Stimulated activated naive CD8-positive, alpha-beta T cell treated with anti-CD3 and anti-CD28 coated beads, Interleukin-15, amount 100 ng/mL, for 72 hours (primary cell): Measurements from ENCODE around the gene AGRN.
"Not testable (repeated sequence)": the region's sequence is repeated elsewhere in the genome, so short reads cannot be mapped to it uniquely, and the experiment has no call there.

Experiments
- ATAC-seq: fragments of 150-1000 bp; cut with Tn5 transposase; 2 replicates; pipeline ENCODE4 v1.10.0; 2021; ENCODE audit warnings: mild to moderate bottlenecking, moderate library complexity
- DNase-seq, 2 donors: peaks; one replicate each; pipeline ENCODE4 v3.0.0; 2021 to 2022
- H3K27ac Mint-ChIP-seq, 2 donors: one replicate each; pipeline ENCODE4 v1.8.0; 2022; ENCODE audit warnings: mild to moderate bottlenecking in 2 of 2, mixed read lengths in 2 of 2, moderate library complexity in 2 of 2
- H3K27me3 Mint-ChIP-seq: one replicate; pipeline ENCODE4 v1.8.0; 2022; ENCODE audit warnings: mixed read lengths
- H3K4me1 Mint-ChIP-seq: one replicate; pipeline ENCODE4 v1.8.0; 2022; ENCODE audit warnings: mild to moderate bottlenecking, mixed read lengths
- H3K4me3 Mint-ChIP-seq, 2 donors: one replicate each; pipeline ENCODE4 v1.8.0; 2022; ENCODE audit warnings: mild to moderate bottlenecking in 2 of 2, mixed read lengths in 2 of 2, moderate library complexity in 1 of 2
- H3K9me3 Mint-ChIP-seq, 2 donors: one replicate each; pipeline ENCODE4 v1.8.0; 2022; ENCODE audit warnings: mixed read lengths in 2 of 2

AGRN gene

DNA sequence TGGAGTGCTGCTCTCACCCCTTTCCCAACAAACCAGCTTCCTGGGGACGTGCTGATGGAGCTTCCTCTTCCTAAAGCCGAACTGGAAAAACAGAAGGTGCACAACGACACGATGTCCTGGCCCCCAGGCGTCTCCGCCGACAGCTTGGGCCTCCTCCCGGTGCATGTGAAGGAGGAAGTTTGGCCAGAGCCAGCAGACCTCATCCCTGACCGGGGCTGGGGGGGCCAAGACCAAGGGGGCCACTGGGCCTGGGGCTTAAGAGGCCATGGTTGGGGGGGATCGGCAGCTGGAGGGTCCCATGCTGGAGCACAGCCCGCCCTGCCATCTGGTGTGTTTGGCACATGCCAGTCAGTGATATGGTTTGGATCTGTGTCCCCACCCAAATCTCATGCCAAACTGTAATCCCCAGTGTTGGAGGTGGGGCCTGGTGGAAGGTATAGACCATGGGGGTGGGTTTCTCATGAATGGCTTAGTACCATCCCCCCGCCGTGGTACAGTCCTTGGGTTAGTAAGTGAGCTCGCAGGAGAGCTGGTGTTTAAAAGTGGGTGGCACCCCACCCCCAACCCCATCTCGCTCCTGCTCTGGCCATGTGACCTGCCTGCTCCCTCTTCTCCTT, 26.4 kb upstream of the AGRN start:
- H3K4me1 Mint-ChIP-seq: peaks cover 54% of the 10 kb centered on the region
- H3K9me3 Mint-ChIP-seq: peaks cover 13 to 26% of the 10 kb centered on the region in 2 donors
- H3K27me3 Mint-ChIP-seq: peaks cover 56% of the 10 kb centered on the region
- H3K27ac Mint-ChIP-seq: no peak overlapping the region
- no peak overlapping the region for H3K4me3 Mint-ChIP-seq
- no peak for DNase-seq
- no peak for ATAC-seq

DNA sequence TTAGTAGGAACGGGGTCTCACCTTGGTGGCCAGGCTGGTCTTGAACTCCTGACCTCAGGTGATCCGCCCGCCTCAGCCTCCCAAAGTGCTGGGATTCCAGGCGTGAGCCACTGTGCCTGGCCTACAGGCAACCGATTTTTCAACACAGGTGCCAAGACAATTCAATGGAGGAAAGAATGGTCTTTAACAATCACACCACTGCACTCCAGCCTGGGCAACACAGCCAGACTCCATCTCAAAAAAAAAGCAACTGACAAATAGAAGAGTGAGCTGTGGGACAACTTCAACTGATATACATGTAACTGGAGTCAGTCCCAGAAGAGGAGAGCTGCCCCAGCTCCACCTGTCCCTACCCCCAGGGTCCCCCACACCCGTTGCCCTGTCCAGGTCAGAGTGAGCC, 25.4 kb upstream of the AGRN start:
- not testable (repeated sequence) for ATAC-seq, DNase-seq, H3K4me3 Mint-ChIP-seq, H3K27ac Mint-ChIP-seq
- peaks cover 5 to 18% of the 10 kb centered on the region in 2 donors for H3K9me3 Mint-ChIP-seq
- H3K27me3 Mint-ChIP-seq: peaks cover 49% of the 10 kb centered on the region
- H3K4me1 Mint-ChIP-seq: peaks cover 52% of the 10 kb centered on the region

DNA sequence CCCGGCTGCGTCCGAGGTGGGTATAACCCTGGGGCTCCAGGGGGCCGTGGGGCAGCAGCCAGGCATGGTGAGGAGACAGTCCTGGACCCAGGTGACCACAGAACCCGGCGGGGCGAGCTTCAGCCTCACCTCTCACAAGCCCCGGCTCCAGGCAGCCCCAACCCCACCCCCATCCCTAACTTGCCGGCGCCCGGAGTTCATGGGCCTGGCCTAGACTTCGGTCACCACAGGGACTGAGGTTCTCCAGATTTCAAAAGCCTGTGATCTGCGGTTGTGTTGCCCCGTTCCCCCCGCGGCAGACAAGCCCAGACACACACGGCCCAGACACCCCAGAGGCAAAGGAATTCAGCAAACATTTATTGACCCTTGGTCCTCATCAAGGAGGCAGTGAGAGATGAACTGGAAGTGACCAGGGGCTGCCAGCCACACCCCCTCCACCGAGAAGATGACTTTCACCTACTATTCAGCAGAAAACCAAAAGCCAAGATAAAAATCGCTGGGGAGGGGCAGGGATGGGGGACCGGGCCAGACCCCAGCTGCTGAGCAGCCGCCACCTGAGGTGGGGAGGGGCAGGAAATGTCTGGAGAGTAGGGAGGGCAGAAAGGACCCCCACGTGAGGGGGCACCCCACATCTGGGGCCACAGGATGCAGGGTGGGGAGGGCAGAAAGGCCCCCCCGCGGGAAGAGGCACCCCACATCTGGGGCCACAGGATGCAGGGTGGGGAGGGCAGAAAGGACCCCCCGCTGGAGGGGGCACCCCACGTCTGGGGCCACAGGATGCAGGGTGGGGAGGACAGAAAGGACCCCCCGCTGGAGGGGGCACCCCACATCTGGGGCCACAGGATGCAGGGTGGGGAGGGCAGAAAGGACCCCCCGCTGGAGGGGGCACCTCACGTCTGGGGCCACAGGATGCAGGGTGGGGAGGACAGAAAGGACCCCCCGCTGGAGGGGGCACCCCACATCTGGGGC, 24.0 kb upstream of the AGRN start:
- DNase-seq (peak in 1 of 2 donors; percentile 23), ATAC-seq (no peak)
- Mint-ChIP-seq H3K4me3 (peak overlapping the region in 1 of 2 donors; percentile 47), H3K27ac (peak overlapping the region in 1 of 2 donors; percentile 47), H3K9me3 (peaks cover 5 to 18% of the 10 kb centered on the region in 2 donors), H3K4me1 (peaks cover 56% of the 10 kb centered on the region), H3K27me3 (peaks cover 51% of the 10 kb centered on the region)

DNA sequence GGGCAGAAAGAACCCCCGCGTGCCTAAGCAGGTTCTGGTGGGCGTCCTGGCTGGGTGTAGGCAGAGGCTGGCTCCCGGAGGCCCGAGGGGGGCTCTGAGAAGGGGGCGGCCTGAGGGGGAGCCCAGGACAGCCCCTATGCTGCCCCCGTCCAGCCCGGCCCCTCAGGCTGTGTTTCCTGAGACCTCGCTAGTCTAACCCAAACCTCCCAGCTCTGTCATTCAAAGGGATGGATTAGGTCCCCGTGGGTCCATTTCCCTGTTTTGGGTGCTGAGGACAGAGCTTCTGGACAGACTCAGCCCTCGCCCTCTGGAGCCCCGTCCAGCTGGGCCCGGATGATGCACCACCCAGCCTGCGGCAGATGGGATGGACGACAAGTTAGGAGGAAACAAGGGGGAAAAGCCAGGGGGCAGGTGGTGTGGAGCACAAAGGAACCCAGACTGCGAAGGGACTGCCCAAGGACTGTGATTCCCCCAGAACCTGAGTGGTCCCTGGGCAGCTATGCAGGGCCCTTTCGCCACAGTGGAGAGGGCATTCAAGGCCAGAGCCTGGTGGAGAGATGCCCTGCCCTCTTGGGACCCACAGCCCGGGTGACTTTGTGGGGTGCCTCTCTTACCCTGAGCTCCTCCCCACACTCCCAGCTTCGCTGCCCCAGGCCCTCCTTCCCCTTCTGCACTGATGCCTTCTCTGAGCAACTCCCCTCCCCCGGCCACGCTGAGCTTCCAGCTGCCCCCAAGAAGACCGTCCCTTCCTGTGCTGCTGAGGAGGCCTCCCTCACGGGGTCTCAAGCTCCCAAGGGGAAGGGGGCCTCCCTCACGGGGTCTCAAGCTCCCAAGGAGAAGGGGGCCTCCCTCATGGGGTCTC, 22.8 kb upstream of the AGRN start:
- no peak overlapping the region for H3K27ac Mint-ChIP-seq

DNA sequence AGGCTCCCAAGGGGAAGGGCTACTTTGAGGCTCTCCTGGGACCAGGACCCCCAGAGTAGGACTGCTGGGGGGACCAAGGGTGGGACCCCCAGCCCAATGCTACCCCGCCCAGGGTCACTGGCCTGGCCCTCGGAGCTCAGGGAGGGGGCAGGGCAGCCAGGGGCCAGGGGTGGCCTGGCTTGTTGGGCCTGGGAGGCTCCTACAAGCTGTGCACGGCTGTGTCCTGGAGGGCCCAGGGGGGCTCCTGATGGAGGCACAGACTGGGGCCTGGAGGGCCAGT, 22.3 kb upstream of the AGRN start:
- ATAC-seq (no peak), DNase-seq (peak in 1 of 2 donors; percentile 10)
- Mint-ChIP-seq H3K27me3 (peaks cover 66% of the 10 kb centered on the region), H3K4me1 (peaks cover 48% of the 10 kb centered on the region), H3K9me3 (peaks cover 0 to 7% of the 10 kb centered on the region in 2 donors), H3K4me3 (peak overlapping the region in 1 of 2 donors; percentile 46), H3K27ac (no peak overlapping the region)

More for the DNA sequence above, 22.8 kb upstream of the AGRN start:
- Mint-ChIP-seq H3K27me3 (peaks cover 60% of the 10 kb centered on the region), H3K4me1 (peaks cover 53% of the 10 kb centered on the region), H3K9me3 (peaks cover 1 to 13% of the 10 kb centered on the region in 2 donors), H3K4me3 (peak overlapping the region in 1 of 2 donors; percentile 46)
- DNase-seq (peak in 1 of 2 donors; percentile 12), ATAC-seq (no peak)

DNA sequence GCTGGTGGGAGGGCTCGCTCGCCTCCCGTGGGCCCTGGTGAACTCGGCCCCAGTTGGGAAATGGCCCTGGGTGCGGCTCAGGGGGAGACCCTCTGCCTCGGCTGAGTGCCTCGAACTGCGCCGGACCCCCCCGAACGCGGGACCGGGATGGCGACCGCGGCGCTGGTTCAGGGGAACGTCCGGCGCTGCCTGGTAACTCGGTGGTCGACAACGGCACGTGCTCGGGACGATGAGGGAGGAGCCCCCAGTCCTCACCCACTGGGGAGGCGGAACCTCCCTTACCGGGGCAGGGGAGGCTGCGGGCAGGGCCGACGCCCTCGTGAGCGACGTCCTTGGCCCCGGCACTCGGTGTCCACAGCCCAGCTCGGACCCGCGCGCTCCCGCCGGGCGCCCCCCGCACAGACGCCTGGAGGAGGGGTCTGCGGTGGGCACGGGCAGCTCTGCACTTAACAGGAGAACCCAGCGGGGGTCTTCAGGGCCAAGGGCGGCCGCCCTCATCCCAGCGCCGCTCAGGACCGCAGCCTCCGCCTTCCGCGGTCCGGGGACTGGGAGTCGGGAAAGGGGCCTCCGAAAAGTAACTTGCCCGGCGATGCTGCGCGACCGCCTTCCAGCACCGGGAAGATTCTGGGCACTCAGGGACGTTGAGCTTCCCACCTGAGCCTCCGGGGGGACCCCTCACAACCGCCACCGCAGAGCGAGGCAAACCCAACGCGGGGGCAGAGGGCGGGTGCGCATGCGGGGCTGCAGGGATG, 21.8 kb upstream of the AGRN start:
- no peak overlapping the region for H3K27ac Mint-ChIP-seq
- peak in 1 of 2 donors; percentile 13 for DNase-seq
- H3K9me3 Mint-ChIP-seq: peaks cover 0 to 2% of the 10 kb centered on the region in 2 donors
- ATAC-seq: no peak
- peak overlapping the region; percentile 39 to 51 for H3K4me3 Mint-ChIP-seq
- peaks cover 44% of the 10 kb centered on the region for H3K4me1 Mint-ChIP-seq
- peaks cover 71% of the 10 kb centered on the region for H3K27me3 Mint-ChIP-seq

DNA sequence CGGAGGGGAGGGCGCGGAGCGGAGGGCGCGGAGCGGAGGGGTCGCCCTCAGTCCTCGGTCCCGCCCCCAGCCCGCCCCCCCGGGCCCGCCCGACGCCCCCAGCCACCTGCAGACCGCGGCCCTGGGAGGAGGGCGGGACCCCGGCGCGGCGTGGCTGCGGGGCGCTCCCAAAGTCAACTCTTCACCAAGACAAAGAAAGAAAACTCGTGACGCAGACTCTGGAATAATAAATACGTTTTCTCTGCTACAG, 21.2 kb upstream of the AGRN start:
- Mint-ChIP-seq H3K4me1 (peaks cover 44% of the 10 kb centered on the region), H3K27ac (no peak overlapping the region), H3K9me3 (no peaks in the 10 kb centered on the region), H3K27me3 (peaks cover 76% of the 10 kb centered on the region), H3K4me3 (peak overlapping the region in 1 of 2 donors; percentile 58)
- DNase-seq (no peak), ATAC-seq (no peak)

DNA sequence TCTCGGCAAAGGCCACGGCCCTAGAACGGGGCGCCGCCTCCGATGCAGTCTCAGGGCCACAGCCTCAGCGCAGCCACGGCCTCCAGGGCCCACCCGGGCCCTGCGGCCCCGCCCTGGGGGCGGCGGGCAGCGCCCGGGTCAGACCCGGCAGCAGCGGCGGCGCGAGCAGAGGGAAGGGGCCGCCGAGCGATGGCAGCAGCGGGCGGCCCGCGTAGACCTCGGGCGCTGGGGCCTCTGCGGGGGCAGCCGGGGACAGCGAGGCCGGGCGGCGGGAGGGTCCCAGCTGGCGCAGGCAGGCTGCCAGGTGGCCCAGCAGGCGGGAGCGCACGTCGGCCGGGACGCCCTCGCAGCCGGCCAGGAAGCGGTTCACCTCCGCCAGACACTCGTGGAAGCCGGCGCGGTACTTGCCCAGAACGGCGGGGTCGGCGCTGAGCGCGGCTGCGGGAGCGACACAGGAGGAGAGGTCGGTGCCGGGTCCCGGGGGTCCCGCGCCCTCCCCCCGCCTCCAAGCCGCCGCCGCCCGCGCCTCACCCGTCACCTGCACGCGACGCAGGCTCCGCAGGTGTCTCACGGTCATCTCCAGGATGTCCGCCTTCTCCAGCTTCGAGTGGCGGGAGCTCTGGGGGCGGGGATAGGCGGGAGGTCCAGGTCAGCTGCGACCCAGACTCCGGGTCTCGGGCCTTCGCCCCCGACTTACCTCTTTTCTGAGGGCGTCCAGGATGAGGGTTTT, 20.8 kb upstream of the AGRN start:
- peak in 1 of 2 donors; percentile 34 for DNase-seq
- no peak overlapping the region for H3K27ac Mint-ChIP-seq
- ATAC-seq: peak; percentile 14
- no peaks in the 10 kb centered on the region for H3K9me3 Mint-ChIP-seq
- peaks cover 81% of the 10 kb centered on the region for H3K27me3 Mint-ChIP-seq
- peak overlapping the region; percentile 57 to 58 for H3K4me3 Mint-ChIP-seq
- H3K4me1 Mint-ChIP-seq: peaks cover 45% of the 10 kb centered on the region

DNA sequence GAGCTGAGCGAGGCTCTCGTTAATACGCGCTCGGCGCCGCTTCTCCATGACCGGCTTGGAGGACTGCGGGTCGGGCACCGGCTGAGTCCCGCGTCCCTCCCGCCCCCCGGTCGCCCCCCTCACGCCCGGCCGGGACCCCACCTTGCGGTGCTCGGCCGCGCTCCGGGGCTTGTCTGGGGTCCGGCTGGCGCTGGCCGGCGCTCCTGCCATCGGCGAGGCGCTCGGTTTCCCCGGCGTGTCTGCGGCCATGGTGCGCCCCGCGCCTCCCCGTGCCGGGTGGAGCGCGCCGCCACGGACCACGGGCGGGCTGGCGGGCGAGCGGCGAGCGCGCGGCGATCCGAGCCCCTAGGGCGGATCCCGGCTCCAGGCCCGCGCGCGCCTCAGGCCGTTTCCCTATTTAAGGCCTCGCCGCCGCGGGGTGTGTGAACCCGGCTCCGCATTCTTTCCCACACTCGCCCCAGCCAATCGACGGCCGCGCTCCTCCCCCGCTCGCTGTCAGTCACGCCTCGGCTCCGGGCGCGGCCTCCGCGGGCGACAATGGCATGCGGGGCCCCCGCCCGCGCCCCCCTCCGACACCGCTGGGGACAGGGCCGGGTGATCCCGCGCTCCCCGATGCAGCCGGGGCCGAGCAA, 20.1 kb upstream of the AGRN start, which contains the start of gene HES4:
Gene HES4, minus strand, starts transcription at position 373 of the 632 bp plus-strand sequence. Its CDS starts 124 bp downstream, at position 249.
- peaks cover 83% of the 10 kb centered on the region for H3K27me3 Mint-ChIP-seq
- peak within 1 kb of the TSS in 1 of 2 donors; percentile 80 for H3K27ac Mint-ChIP-seq
- ATAC-seq (peak; percentile 61), DNase-seq (peak; percentile 56 to 67)
- peaks cover 48% of the 10 kb centered on the region for H3K4me1 Mint-ChIP-seq
- peak within 1 kb of the TSS; percentile 79 to 80 for H3K4me3 Mint-ChIP-seq
- no peaks in the 10 kb centered on the region for H3K9me3 Mint-ChIP-seq

DNA sequence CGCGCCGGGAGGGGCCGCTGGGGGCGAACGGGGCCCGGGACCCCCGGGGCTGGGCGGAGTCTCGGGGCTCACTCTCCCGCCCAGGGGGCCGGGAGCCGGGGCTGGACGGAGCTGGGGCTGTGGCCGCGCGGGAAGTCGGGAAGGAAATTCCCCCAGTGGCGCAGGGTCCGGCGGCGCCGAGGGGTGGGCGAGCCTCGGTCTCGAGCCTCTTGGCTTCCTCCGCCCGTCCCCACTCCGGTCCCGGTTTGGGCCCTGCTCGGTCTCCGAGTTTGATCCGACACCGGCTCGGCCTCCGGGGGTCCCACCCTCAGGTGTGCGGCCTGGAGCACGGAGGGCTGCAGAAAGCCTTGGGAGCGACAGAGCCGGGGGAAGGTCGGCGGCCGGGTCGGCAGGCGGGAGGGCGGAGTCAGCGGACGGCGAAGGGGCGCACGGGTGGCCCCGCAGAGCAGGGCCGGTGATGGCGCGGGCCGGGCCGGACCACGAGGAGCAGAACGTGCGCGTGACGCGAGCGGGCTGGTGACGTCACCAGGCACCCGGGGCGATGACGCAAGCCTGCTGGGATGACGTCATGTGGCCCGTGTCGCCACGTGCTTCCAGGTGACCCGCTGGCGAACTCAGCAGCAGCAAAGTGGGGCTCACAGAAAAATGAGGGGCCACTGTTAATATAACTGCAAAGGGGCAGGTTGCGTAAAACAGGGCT, 19.4 kb upstream of the AGRN start:
- H3K27ac Mint-ChIP-seq: peak overlapping the region in 1 of 2 donors; percentile 80
- ATAC-seq (peak; percentile 25), DNase-seq (peak; percentile 58 to 78)
- no peaks in the 10 kb centered on the region for H3K9me3 Mint-ChIP-seq
- peaks cover 52% of the 10 kb centered on the region for H3K4me1 Mint-ChIP-seq
- peaks cover 83% of the 10 kb centered on the region for H3K27me3 Mint-ChIP-seq
- peak overlapping the region; percentile 79 to 80 for H3K4me3 Mint-ChIP-seq

DNA sequence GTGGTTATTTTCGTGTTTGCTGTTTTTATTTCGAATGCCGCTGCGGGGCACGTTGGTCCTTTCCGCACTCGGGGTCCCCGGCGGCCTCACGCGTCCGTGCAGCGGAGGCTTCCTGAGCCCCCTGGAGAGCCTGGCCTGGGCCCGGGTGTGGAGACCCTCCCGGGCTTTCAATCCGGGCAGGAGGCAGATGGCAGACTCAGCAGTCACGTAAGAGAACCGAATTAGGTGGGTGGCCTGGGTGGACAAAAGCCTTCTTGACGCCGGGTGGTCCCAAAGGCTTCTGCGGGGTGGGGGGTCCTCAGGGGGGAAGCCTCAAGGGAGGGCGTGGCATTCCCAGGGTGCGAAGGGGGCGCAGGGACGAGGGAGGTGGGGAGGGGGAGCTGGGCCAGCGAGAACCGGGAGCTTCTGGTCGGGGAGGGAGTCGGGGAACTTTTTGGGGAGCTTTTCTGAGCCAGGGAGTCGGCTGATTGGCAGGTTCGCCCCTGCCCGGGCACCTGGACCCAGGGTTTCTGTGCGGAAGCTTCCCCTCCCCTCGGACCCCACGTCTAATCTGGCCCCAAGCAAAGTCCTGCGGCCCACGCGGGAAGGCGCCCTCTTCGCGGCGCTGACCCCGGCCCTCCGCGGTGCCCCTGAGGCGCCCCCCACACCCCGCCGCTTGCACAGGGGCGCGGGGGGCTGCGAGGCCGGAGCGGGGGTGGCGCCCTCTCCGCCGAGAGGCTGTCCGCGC, 18.7 kb upstream of the AGRN start:
- Mint-ChIP-seq H3K9me3 (no peaks in the 10 kb centered on the region), H3K27ac (peak overlapping the region in 1 of 2 donors; percentile 80), H3K27me3 (peaks cover 83% of the 10 kb centered on the region), H3K4me3 (peak overlapping the region; percentile 79 to 80), H3K4me1 (peaks cover 50% of the 10 kb centered on the region)
- no peak for ATAC-seq
- peak in 1 of 2 donors; percentile 16 for DNase-seq

DNA sequence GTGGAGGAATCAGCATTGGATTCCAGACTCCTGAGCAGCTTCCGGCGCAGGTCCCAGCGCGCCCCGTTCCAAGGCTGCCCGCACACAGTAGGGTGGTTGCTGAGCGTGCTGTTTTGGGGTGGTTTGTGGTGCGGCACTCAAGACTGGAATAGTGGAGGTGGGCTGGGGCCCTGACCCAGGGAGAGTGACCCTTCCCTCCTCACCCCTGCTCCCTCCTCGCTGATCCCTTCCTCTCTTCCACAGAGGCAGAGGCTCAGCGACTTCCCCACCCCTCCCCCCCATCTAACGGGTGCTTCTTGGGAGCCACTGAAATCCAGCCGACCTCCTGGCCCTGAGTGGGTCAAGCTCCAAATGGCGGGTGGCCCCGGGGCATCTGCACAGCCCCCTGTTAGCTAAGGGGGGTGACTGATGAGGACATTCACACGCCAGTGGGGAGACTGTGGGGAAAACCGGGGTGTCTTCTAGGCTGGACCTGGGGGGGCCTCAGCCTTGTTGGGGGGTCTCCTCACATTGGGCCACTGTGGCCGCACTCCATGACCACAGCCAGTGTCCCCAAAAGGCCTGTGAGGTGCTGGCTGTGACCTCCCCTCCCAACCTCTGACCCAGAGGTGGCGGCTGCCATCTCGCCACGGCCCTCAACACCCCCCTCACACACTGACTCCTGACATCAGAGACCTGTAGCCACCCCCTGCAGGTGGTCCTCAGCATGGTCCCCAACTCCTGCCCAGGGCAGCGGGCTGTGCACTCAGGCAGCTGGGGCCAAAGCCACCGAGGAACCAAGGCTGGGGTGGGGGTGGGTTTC, 16.1 kb upstream of the AGRN start:
- peaks cover 33% of the 10 kb centered on the region for H3K4me1 Mint-ChIP-seq
- ATAC-seq (no peak), DNase-seq (no peak)
- H3K27me3 Mint-ChIP-seq: peaks cover 68% of the 10 kb centered on the region
- no peaks in the 10 kb centered on the region for H3K9me3 Mint-ChIP-seq
- no peak overlapping the region for H3K27ac Mint-ChIP-seq
- no peak overlapping the region for H3K4me3 Mint-ChIP-seq
